HG03460 (cell line): Measurements from ENCODE around the gene CHD5.

ENCODE experiments used
- ATAC-seq: cut with Tn5 transposase; IDR thresholded peaks from one replicate; pipeline ENCODE4 v1.9.1; 2021; ENCODE audit not compliant: unreplicated experiment

Gene CHD5

DNA sequence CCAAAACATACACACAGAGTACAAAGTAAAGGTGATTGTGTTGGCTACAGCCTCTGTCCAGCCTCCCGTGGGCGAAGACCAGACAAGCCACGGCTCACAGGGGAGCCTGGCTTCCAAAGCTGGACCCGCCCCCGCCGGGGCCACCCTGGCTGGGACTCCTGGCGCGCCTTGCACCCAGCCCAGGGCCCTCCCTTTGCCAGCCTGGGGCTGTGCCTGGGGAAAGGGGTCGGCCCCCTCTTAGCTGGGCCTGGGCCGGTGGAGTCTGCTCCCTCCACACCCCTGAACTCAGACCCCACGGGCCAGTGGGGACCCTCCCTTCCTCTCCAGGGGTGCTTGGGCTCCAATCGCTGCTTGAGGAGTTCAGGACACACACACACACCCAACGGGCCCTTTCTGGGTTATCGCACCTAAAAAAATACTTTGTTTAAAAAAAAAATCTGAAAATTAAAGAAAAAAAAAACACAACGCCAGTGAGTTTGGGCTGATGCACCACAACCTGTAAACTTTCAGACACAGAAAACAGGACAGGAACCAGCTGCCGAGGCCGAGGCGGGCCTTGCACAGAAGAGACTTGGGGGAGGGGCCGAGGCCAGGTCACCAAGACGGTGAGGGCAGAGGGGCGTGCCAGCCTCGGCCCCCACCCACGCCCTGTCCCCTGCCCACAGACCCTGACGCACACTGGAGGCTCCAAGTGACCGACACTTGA is 78.1 kb downstream of the CHD5 start:
- ATAC-seq: no peak

DNA sequence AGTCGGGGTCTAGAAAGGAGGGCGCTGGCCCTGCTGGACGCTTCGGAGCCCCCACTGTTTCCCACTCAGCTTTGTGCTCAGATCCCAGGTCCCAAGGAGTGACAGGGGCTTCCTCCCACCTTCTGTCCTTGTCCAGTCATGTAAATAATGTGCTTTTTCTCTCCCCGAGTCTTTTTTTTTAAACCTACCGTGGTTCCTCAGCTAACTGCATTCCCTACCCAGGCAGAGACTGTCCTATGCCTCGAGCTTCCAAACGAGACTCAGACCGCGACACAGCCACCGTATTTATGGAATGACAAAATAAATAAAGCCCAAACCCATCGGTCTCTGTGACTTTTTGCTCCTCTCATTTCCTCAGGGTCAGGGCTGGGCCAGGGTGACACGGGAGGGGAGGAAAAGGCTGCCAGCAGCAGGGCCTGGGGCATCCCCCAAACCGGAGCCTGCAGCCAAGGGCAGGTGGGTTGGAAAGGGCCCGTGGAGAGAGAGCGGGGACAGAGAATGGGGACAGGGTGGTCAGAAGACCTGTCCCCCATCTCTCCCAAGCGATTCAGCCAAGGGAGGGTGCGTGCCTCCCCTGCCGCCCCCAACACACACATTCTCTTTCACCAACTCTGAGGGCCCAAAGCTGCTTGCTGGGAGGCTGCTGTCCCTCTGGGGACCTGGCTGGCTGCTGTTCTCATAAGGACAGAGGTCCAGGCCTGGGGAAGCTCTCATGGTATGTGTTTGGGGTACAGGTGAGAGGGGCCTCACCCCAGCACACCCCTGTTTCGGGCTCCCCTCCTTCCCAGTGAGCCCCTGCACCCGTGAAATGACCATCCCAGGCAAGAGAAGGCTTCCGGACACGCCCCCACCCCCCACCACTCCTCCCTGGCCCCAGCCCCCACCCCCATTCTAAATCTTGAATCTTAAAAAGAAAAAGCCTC is 79.0 kb downstream of the CHD5 start:
- no peak for ATAC-seq

DNA sequence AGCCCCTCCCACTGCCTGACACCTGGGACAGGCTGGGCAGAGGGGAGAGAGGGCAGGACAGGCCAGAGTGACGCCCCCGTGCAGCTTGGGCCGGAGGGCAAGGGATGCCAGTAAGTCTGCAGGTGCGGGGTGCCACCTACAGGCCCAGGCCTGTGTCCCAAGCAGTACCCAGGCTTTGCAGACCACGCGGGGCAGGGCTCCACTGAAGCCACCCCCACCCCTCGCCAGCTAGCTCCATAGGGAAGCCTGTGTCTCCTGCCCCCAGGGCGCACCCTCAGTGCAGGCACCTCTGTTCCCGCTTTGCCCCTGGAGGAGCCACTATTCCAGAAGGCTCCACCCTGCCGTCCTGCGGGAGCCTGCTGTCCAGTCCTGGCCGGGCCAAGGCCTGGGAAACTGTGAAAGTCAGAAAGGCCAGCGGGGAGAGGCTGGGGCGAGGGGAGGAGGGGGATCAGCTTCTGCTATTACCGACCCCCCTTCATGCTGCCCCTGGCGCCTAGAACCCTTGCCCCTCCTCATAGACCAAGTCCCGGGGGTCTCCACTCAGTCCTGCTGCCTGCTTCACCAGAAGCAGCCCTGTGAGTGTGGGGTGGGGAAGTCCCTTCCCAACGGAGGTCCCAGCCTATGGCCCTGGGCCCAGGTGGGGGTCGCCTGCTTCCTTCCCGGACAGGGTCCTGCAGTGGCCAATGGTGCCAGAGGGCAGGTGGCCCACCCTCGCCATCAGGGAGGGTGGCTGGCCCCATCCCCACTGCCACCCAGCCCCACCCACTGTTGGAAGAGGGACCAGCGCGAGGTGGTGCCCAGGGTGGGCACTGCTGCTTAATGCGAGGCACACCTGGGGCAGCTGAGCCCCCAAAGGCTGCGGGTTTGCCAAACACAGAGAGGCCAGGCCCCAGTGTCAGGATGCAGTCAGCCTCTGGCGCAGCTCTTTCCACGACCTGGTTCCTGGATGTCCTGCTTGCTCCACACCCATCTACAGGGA is 80.0 kb downstream of the CHD5 start:
- ATAC-seq: no peak

DNA sequence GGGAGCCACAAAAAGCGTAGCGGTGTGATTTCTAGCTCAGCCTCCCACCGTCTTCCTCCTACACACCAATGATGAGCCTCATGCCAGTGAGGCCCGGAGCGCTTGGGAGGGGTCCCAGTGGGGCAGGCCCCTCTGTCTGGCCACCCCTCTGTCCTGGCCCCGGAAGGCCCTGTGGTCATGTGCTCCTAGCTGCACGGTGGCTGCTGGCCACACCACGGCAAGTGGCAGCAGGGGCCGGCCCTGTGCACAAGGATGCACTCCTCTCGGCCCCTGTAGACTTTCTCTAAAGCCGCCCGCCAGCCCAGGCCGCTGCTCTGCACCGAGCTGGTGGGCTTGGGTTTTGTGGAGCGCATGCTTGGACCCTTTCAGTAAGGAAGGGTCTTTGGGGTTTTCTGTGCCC is 80.8 kb downstream of the CHD5 start:
- no peak for ATAC-seq

DNA sequence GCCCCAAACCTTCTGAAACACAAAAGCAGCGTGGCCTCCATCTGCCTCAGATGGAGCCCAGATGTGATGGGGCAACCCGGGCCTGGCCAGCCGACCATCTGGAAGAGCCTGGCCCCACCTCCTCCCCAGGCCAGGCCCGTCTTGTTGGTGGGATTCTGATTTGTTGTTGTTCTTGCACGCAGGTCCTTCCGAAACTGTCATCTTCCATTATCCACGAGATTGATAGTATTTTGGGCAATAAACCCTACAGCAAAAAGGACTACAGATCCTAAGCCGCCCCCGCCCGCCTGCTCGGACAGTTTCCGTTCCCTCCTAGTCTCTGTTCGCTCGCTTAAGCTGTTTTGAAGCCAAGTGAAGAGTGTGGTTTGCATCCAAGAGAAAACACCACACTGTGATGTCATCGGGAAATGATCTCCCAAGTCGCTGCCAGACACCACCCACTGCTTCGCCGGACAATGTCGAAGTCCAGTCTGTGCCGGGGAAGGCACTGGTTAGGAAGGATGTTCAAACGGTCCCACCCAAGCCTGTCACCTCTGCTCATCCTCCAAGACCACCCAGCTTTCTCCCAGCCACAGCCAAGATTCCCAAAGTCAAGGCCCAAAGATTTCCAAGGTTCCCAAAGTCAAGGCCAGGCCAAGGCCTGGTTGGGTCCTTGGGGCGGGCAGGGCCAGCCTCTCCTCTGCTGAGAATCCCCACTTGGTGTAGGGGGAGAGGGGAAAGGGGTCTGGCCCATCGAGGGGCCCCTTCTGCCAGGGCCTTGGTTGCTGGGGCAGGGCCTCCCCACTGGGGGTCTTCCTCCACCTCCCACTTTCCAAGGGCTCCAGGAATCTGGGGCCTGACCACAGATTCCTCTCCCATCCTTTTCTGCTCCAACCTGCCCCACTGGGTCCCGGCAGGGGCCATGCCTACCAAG is 81.6 kb downstream of the CHD5 start:
- no peak for ATAC-seq

DNA sequence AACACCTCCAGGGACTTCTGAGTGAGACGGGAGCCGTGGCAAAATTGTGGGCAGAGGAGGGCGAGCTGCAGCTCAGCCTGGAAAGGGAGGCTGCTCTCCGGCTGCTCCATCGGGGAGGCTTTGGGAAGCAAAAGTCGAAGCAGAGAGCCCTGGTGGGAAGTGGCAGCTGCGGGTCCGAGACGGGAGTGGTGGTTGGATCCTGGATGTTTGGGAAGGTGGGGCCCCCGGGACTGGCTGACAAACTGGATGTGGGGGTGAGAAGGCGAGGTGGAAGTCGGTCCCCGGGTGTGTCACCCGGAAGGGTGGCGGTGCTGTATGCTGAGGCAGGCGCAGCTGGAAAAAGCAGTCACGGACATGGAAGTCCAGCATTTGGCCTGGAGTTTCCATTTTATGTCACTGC is 82.3 kb downstream of the CHD5 start:
- ATAC-seq: no peak

DNA sequence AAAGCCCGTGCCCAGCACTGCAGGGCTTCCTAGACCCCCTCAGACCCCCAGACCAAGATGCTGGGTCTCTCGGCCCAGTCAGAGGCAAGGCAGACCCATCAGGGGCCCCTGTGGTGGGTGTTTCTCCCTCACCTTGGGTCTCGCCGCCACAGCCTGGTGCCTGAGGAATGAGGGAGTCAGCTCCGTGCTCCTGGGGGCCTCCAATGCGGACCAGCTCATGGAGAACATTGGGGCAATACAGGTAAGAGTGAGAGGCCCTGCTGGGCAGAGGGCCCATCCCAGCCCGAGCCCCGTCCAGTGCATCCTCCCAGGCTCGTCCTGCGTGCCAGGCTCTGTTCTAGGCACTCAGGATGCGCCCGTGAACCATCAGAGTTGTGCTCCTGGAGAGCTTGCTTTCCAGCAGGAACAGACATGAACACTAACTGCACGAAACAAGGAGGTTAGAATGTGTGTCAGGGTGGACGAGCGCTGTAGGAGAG is 83.0 kb downstream of the CHD5 start:
- ATAC-seq: no peak

DNA sequence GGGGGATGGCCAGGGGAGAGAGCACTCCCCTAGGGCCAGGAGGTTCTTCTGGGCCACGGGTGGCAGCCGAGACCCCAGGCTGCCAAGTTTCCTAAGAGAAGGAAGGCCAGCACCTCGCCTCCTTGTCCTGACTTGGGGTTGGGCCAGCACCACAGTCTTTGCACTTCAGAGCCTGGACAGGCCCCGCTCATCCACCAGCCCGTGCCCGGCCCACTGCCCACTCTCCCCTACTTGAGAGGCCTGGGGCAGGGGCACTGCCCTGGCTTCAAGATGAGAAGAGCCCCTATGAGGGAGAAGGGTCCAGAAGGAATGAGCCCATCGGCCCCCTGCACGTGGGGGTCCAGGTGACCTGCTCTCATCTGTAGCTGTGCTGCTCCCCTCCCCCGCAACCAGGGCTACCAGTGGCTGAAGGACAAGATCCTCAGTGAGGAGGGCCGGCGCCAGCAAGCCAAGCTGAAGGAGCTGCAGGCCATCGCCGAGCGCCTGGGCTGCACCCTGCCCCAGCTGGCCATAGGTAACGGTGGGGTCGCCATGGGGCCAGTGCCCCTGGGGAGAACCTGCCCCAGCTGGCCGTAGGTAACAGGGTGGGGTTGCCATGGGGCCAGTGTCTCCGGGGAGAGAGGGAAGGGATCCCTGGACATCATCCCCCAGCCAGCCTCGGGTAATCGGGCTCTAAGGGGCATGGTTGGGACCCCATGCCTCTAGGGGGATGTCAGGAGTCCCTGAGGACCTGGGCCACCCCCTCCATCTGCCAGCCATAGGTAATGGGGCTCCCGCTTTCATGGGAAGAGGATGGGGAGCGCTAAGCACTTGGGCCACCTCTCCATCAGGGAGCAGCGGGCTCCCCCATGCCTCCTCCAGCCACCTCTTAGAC is 83.6 kb downstream of the CHD5 start:
- no peak for ATAC-seq

DNA sequence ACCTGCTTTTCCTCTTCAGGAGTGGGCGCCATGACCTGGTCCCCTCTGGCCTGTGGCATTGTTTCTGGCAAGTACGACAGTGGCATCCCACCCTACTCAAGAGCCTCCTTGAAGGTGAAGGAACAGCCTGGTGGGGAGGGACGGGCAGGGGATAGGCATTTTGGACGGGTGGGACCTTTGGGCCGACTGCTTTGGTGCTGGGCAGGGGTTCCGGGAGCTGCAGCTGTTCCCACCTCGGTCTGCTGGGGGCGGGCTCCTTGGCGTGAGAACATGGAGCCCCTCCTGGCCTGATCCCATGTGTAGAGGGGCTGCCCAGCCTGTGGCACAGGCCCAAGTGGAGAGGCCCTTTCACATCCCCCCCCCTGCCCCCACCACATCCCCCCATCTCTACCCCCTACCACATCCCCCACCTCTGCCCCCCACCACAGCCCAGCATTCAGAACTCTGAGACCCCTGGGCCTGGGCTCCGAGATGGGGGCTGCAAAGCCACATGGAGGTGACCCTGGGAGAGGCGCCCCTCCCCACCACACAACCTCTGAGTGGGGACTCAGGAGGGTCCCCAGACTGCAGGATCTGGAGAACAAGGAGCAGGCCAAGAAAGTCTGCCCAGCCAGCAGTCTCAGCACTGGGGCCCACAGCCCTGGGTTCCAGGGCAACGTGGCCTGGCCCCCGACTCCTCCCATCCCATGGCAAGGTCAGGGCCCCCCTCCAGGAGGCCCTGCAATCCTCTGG is 84.4 kb downstream of the CHD5 start:
- no peak for ATAC-seq

DNA sequence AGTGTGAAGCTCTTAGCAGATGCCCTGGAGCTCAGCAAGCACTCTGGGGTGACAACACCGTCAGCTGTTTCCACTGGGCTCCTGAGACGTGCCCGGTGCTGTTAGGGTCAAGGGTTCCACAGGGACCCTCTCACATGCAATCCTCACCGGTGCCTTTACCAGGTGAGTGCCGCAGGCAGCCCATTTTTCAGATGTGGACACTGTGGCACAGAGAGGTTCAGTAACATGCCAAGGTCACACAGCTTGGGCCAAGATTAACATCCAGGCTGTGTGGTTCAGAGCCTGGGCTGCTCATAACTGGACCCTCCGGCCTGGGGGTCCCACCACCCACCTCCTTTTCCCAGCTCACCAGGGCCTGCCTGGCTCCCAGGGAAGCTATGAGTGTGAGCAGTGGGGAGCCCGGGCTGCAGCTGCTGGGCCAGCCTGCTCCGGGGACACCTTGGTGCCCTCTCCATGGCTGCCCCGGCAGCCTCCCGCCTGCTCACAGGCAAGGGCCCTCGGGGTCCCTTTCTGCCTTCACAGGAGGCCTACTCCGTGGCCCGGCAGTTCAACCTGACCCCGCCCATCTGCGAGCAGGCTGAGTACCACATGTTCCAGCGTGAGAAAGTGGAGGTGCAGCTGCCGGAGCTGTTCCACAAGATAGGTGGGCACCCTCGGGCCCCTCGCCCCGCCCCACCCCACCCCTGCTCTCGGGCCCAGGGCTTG is 85.2 kb downstream of the CHD5 start:
- ATAC-seq: no peak

DNA sequence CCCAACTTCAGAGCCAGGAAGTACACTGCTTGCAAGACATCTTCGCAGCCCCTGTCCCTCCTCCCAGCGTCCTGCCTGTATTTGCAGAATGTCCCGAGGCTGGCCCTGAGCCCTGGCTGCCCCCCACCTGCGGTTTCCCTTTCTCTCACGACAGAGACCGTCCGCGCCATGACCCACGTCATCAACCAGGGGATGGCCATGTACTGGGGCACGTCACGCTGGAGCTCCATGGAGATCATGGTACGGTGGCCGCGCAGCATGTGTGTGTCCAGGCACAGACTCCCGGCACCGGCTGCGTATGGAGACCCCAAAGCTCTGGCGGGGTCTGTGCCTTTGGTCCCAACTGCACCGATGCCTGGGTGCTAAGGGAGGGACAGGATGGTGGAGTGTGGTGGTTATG is 85.9 kb downstream of the CHD5 start:
- ATAC-seq: no peak

DNA sequence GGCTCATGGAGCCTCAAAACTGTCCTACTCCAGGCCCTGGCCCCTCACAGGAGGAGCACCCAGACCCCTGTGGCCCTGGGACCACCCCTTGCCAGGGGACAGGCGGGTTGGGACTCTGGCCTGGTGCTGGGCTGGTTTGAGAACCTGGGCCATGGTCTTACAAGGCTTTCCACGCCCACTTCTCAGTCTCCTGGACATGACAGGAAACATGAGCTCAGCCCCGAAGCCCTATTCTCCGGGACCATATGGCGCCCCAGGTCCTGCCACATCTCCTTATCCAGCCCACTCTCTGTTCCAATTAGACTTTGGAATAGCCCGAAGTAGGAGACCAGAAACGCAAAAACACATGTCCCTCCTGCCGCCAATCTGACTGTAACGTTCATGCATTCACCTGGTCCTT is 86.5 kb downstream of the CHD5 start:
- ATAC-seq: no peak

DNA sequence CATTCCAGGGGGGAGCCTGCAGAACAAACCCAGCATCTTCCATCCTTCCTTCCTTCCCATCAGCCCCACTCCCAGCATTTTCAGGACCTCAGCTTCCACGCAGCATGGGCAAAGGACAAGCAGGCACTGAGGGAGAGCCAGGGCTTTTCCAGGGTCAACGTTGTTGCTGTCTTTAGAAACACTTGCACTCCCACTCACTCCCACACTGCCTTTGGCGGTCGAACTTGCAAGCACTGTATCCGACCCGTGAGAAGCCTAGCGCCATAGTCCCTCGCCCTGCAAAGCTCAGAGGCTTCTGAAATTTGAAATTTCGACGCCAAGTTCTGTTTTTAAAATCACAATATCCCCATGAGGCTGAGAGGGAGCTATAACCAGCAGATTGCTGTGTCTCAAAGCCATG is 87.0 kb downstream of the CHD5 start:
- ATAC-seq: no peak

DNA sequence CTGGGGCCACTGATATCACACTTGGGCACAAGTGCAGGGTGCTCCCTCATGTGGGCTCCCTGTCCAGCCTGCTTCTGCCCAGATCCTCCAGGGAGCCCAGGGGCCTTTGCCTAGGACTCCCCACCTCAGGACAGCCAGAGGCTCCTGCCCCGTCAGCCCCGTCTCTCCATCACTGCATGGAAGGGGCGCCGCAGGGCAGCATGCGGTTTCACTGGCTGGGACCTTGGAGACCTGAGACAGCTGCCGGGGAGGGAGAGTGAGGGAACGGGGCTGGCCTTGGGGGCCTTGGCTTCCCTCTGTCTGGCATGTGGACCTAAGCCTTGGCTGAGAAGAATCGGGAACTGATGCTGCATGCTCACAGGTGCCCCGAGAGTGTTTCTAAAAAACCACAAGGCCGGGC is 87.9 kb downstream of the CHD5 start:
- no peak for ATAC-seq

DNA sequence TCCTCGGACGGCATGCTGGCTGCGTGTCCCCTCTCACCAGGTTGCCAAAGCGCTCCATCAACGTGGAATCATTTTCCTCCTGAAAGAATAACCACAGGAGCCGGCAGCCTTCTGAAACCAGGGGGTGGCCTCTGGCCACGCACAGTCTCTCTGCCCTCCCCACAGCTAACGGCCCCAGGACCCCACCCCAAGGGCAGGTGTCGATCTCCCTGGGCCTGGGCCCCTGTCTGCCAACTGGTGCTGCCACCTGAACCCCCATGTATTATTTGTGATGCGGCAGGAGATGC is 88.4 kb downstream of the CHD5 start:
- no peak for ATAC-seq

DNA sequence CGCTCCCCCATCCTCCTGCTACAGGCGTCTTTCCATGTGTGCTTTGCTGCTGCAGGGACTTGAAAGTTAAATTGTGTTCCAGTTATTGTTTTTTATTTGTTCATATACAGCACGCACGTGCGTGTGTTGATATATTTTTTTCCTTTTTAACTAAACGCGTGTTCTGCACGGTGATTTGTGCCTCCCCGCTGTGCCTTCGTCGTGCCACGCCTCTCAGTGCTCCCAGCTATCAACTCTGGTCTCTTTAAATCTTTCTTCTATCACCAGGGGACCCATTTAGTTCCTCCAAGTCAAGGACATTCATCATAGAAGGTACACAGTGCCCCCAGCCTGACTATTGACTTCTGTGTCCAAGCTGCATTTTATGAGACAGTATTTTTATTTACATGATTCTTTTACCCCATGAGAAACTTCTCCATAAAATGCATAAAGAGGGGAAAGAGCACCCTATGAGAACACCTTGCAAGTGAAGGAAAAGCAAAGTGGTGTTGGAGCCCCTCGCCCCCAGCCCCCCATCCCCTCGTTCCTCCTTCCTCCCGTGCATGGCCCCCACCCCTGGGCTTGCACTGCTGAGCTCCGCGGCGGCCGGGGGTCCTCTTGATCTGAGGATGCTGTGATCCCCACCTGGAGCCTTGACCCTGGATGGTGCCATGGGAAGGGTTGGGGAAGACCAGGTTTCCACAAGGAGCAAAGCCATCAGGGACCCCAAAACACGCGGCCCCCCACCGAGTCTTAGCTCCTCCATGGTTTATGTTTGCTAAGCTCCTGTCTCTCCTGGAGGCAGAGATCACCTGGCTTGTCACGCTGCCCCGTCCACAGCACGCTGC is 88.9 kb downstream of the CHD5 start:
- no peak for ATAC-seq

DNA sequence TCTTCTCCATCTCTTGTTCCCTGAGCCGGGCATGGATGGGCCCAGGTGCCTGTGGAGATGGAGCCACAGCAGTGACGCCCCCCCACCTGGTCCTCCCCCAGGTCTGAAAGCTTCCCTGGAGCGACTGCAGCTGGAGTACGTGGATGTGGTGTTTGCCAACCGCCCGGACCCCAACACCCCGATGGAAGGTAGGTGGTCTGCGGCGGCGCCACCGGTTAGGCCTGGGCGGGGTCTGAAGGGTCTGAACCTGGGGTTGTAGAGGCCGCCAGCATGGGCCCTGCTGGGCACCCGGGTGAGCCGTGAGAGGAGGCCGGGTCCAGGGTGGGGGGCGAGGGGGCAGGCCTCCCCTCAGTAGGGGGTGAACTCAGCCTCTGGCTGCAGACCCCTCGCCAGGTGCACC is 89.8 kb downstream of the CHD5 start:
- no peak for ATAC-seq
